ENCODE results near the gene MAP7D1.

Gene MAP7D1

GRCh38 chr1:36162680-36163239 is 6.8 kb downstream of the MAP7D1 start:
- H3K4me1 ChIP-seq (ENCODE audit: insufficient read depth, low read length): peaks cover 19% of the 10 kb centered on the region
- no peaks in the 10 kb centered on the region for H3K9me3 ChIP-seq (ENCODE audit: control insufficient read depth, insufficient read depth, low read length)
- no peak overlapping the region for H3K9ac ChIP-seq (ENCODE audit: low read depth, low read length)
- H3K36me3 ChIP-seq (ENCODE audit: insufficient read depth, low read length): no peaks in the 10 kb centered on the region

GRCh38 chr1:36163426-36163825 is 7.5 kb downstream of the MAP7D1 start:
- Histone ChIP-seq H3K9me3 (ENCODE audit: control insufficient read depth, insufficient read depth, low read length) (no peaks in the 10 kb centered on the region), H3K4me1 (ENCODE audit: insufficient read depth, low read length) (peaks cover 19% of the 10 kb centered on the region), H3K36me3 (ENCODE audit: insufficient read depth, low read length) (no peaks in the 10 kb centered on the region), H3K9ac (ENCODE audit: low read depth, low read length) (no peak overlapping the region)

GRCh38 chr1:36164361-36164760 is 8.4 kb downstream of the MAP7D1 start:
- H3K36me3 ChIP-seq (ENCODE audit: insufficient read depth, low read length): no peaks in the 10 kb centered on the region
- H3K9me3 ChIP-seq (ENCODE audit: control insufficient read depth, insufficient read depth, low read length): no peaks in the 10 kb centered on the region
- peaks cover 19% of the 10 kb centered on the region for H3K4me1 ChIP-seq (ENCODE audit: insufficient read depth, low read length)
- no peak overlapping the region for H3K9ac ChIP-seq (ENCODE audit: low read depth, low read length)

GRCh38 chr1:36165145-36165544 is 9.2 kb downstream of the MAP7D1 start:
- Histone ChIP-seq H3K36me3 (ENCODE audit: insufficient read depth, low read length) (no peaks in the 10 kb centered on the region; the same call in 1 of the 2 replicates), H3K9ac (ENCODE audit: low read depth, low read length) (no peak overlapping the region), H3K9me3 (ENCODE audit: control insufficient read depth, insufficient read depth, low read length) (no peaks in the 10 kb centered on the region), H3K4me1 (ENCODE audit: insufficient read depth, low read length) (peaks cover 17% of the 10 kb centered on the region)

GRCh38 chr1:36166136-36166535 is 10.2 kb downstream of the MAP7D1 start:
- peaks cover 11% of the 10 kb centered on the region for H3K4me1 ChIP-seq (ENCODE audit: insufficient read depth, low read length)
- no peaks in the 10 kb centered on the region; the same call in 1 of the 2 replicates for H3K36me3 ChIP-seq (ENCODE audit: insufficient read depth, low read length)
- H3K9me3 ChIP-seq (ENCODE audit: control insufficient read depth, insufficient read depth, low read length): no peaks in the 10 kb centered on the region
- no peak overlapping the region for H3K9ac ChIP-seq (ENCODE audit: low read depth, low read length)

GRCh38 chr1:36166938-36167905 is 11.3 kb downstream of the MAP7D1 start:
- no peaks in the 10 kb centered on the region; the same call in 1 of the 2 replicates for H3K36me3 ChIP-seq (ENCODE audit: insufficient read depth, low read length)
- H3K9ac ChIP-seq (ENCODE audit: low read depth, low read length): no peak overlapping the region
- no peaks in the 10 kb centered on the region; the same call in 1 of the 2 replicates for H3K4me1 ChIP-seq (ENCODE audit: insufficient read depth, low read length)
- H3K9me3 ChIP-seq (ENCODE audit: control insufficient read depth, insufficient read depth, low read length): no peaks in the 10 kb centered on the region

- H3K9ac ChIP-seq (ENCODE audit: low read depth, low read length): no peak overlapping the region
- H3K9me3 ChIP-seq (ENCODE audit: control insufficient read depth, insufficient read depth, low read length): no peaks in the 10 kb centered on the region
- peaks cover 6% of the 10 kb centered on the region; the same call in 1 of the 2 replicates for H3K4me1 ChIP-seq (ENCODE audit: insufficient read depth, low read length)
- peaks cover 4% of the 10 kb centered on the region for H3K36me3 ChIP-seq (ENCODE audit: insufficient read depth, low read length)
Observed at GRCh38 chr1:36168514-36168913, 12.6 kb downstream of the MAP7D1 start.

GRCh38 chr1:36170643-36171412 is 14.9 kb downstream of the MAP7D1 start:
- H3K4me1 ChIP-seq (ENCODE audit: insufficient read depth, low read length): peaks cover 21% of the 10 kb centered on the region; the same call in 1 of the 2 replicates
- no peaks in the 10 kb centered on the region for H3K9me3 ChIP-seq (ENCODE audit: control insufficient read depth, insufficient read depth, low read length)
- peaks cover 4% of the 10 kb centered on the region for H3K36me3 ChIP-seq (ENCODE audit: insufficient read depth, low read length)
- H3K9ac ChIP-seq (ENCODE audit: low read depth, low read length): no peak overlapping the region

- peaks cover 26% of the 10 kb centered on the region; the same call in 1 of the 2 replicates for H3K4me1 ChIP-seq (ENCODE audit: insufficient read depth, low read length)
- H3K36me3 ChIP-seq (ENCODE audit: insufficient read depth, low read length): peaks cover 5% of the 10 kb centered on the region
- no peak overlapping the region for H3K9ac ChIP-seq (ENCODE audit: low read depth, low read length)
- no peaks in the 10 kb centered on the region for H3K9me3 ChIP-seq (ENCODE audit: control insufficient read depth, insufficient read depth, low read length)
Observed at GRCh38 chr1:36172017-36172747, 16.2 kb downstream of the MAP7D1 start.

- Histone ChIP-seq H3K9me3 (ENCODE audit: control insufficient read depth, insufficient read depth, low read length) (no peaks in the 10 kb centered on the region), H3K4me1 (ENCODE audit: insufficient read depth, low read length) (peaks cover 28% of the 10 kb centered on the region; the same call in 1 of the 2 replicates), H3K36me3 (ENCODE audit: insufficient read depth, low read length) (peaks cover 7% of the 10 kb centered on the region), H3K9ac (ENCODE audit: low read depth, low read length) (no peak overlapping the region)
Observed at GRCh38 chr1:36172983-36173382, 17.0 kb downstream of the MAP7D1 start.

- Histone ChIP-seq H3K36me3 (ENCODE audit: insufficient read depth, low read length) (peaks cover 7% of the 10 kb centered on the region), H3K9ac (ENCODE audit: low read depth, low read length) (no peak overlapping the region), H3K9me3 (ENCODE audit: control insufficient read depth, insufficient read depth, low read length) (no peaks in the 10 kb centered on the region), H3K4me1 (ENCODE audit: insufficient read depth, low read length) (peaks cover 28% of the 10 kb centered on the region; the same call in 1 of the 2 replicates)
Observed at GRCh38 chr1:36174713-36175112, 18.8 kb downstream of the MAP7D1 start.

- Histone ChIP-seq H3K4me1 (ENCODE audit: insufficient read depth, low read length) (peaks cover 28% of the 10 kb centered on the region; the same call in 1 of the 2 replicates), H3K9me3 (ENCODE audit: control insufficient read depth, insufficient read depth, low read length) (no peaks in the 10 kb centered on the region), H3K36me3 (ENCODE audit: insufficient read depth, low read length) (peaks cover 7% of the 10 kb centered on the region), H3K9ac (ENCODE audit: low read depth, low read length) (peak overlapping the region; percentile 30; the same call in 1 of the 2 replicates)
Observed at GRCh38 chr1:36175137-36176095, 19.5 kb downstream of the MAP7D1 start.

Measured in ES-I3 (cell line).